Measurements from ENCODE around the gene APOE. TPM values are rescaled to one million over a fixed set of nuclear protein-coding genes. Genes with fewer than 3 reads are reported as not detected.
A peak's percentile ranks its signal among the peaks of the same experiment; 100 is the strongest.

APOE gene
- total and polyA plus RNA-seq, 9 of the 15 experiments (the other 6 are each of a cell fraction or from before 2014, with no cell fraction given), result 0.14 to 180 (median 58.1) TPM; not detected in 1

- no peak for TF ChIP-seq MBD1 (CRISPR knock-in tag; IDR thresholded peaks at IDR 0.05)
- TF ChIP-seq HDAC2 (IDR thresholded peaks at IDR 0.05), result no peak
- peak; percentile 51; the same call in 1 of the 2 replicates for TF ChIP-seq ZNF121 (CRISPR knock-in tag; conservative IDR thresholded peaks at IDR 0.05)
- no peaks in the 10 kb centered on the region; the same call in 2 of the 3 replicates for H3K79me2 ChIP-seq (ENCODE audit: control insufficient read depth, insufficient read depth, low read length)
- peaks cover 33% of the 10 kb centered on the region; the same call in 2 of the 3 replicates for H3K36me3 ChIP-seq (ENCODE audit: control insufficient read depth, insufficient read depth, low read length)
- no peaks in the 10 kb centered on the region for H3K27me3 ChIP-seq (ENCODE audit: control insufficient read depth in 2 of 2, insufficient read depth in 2 of 2, low read length in 2 of 2)
- ChIA-PET POLR2A (interaction anchor here (1.1 to 1.2 kb wide), 2 partner anchors 8 to 24 kb away, joined by 3 to 4 read pairs; no protein-coding TSS in a partner anchor), CTCF (ENCODE audit: low intra/inter-chr PET ratio) (no interaction called here)
- no TSS peak for BruUV-seq (replicated peaks)
- no peaks in the 10 kb centered on the region for H3K9me3 ChIP-seq (replicated peaks; ENCODE audit: control insufficient read depth, insufficient read depth, low read depth, low read length)
- no peak overlapping the region for H3K4me2 ChIP-seq (ENCODE audit: insufficient read depth, low read length)
- in situ Hi-C loops (cut with MboI) (no loop called here), intact Hi-C loops (cut with micrococcal nuclease) (no loop called here)
- H3K9me1 ChIP-seq (ENCODE audit: control insufficient read depth, insufficient read depth, low read length), result no peaks in the 10 kb centered on the region
- peaks cover 47 to 95% of the 10 kb centered on the region in 2 experiments for H3K4me1 ChIP-seq (replicated peaks in 1 of 2; ENCODE audit: control insufficient read depth in 2 of 2, insufficient read depth in 2 of 2, low read length in 2 of 2)
- H4K20me1 ChIP-seq (replicated peaks; ENCODE audit: control insufficient read depth, insufficient read depth, low read length), result no peaks in the 10 kb centered on the region
- peak overlapping the region in 1 of 2 experiments; percentile 43; a peak in 1 of 4 replicates for H3K9ac ChIP-seq (ENCODE audit: insufficient read depth in 1 of 2, low read depth in 2 of 2, low read length in 2 of 2)
- no peak for DNase-seq (ENCODE audit: extremely low read depth in 1 of 4, low spot score in 3 of 4)
- no peak for FAIRE-seq
- ATAC-seq, result no peak
- H3K4me3 ChIP-seq, result no peak overlapping the region
- no peak overlapping the region for H3K27ac ChIP-seq (ENCODE audit: extremely low read depth, low read depth, low read length)
- WGBS (ENCODE audit: insufficient coverage, low coverage, missing lambda C conversion rate), result 95% methylated on average over 21 of the region's 46 CpGs
- H2AFZ ChIP-seq (ENCODE audit: low read depth, low read length), result no peak overlapping the region
Observed at GRCh38 chr19:44908074-44908835, 2.7 kb downstream of the APOE start.
